ENCODE data around the gene CDC5L. TPM values are rescaled to one million over a fixed set of nuclear protein-coding genes. Genes with fewer than 3 reads are reported as not detected.

Gene CDC5L
- total RNA-seq, 2 donors from 2014 or later, result 19.6 to 21.7 TPM

DNA sequence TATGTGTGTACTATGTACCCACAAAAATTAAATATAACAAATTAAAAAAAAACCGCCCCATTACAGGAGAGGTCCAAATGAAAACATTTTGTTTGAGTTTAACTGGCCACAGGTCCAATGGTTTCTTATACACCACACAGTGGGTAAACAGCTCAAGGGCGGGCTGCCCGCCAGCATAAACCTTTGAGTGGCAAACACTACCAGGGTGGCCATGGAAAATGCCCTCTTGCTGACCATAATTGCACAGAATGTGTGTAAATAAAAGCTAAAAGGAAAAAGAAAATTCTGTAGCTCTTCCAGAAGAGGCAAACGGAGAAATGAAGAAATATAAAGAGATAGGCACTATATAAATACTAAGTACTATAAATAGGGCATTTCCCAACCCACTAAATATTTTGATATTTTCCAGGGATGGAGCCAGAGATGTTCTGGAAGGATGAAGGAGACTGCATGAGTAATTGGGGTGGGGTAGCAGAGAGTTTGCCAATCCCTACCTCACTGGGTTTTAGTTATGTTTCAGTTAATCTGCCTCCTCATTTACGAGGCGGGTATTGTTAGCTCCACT is 1.1 kb upstream of the CDC5L start:
- peak; percentile 25 for DNase-seq (ENCODE audit: low spot score)
- Histone ChIP-seq H3K4me1 (ENCODE audit: control insufficient read depth in 1 of 2, low read depth in 2 of 2) (peaks cover 16 to 29% of the 10 kb centered on the region in 2 donors), H3K4me3 (peak overlapping the region; percentile 95)

DNA sequence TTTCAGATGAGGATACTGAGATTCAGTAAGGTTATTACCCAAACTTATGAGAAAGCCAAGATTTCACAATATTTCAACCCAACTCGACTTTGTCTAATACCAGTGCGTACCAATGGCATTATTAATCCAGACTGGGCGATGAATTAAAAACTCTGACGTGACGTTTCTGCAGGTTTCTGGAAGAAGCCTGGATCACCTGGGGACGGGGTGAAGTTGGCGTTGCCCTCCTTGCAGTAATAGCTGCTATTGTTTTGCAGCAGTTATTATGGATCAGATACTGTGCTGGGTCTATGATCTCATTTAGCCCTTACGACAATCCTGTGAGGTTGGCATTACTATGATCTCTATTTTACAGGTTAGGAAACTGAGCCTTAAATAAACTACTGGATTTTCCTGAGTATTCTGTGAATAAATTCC is 569 bp upstream of the CDC5L start:
- ATAC-seq (ENCODE audit: insufficient number of reproducible peaks, low FRiP score, low read depth), result peak; percentile 14
- TF ChIP-seq, protein P1, sequence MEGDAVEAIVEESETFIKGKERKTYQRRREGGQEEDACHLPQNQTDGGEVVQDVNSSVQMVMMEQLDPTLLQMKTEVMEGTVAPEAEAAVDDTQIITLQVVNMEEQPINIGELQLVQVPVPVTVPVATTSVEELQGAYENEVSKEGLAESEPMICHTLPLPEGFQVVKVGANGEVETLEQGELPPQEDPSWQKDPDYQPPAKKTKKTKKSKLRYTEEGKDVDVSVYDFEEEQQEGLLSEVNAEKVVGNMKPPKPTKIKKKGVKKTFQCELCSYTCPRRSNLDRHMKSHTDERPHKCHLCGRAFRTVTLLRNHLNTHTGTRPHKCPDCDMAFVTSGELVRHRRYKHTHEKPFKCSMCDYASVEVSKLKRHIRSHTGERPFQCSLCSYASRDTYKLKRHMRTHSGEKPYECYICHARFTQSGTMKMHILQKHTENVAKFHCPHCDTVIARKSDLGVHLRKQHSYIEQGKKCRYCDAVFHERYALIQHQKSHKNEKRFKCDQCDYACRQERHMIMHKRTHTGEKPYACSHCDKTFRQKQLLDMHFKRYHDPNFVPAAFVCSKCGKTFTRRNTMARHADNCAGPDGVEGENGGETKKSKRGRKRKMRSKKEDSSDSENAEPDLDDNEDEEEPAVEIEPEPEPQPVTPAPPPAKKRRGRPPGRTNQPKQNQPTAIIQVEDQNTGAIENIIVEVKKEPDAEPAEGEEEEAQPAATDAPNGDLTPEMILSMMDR (IDR thresholded peaks at IDR 0.05), result no peak
- no peak for DNase-seq (ENCODE audit: low spot score)
- peaks cover 16 to 29% of the 10 kb centered on the region in 2 donors for H3K4me1 ChIP-seq (ENCODE audit: control insufficient read depth in 1 of 2, low read depth in 2 of 2)
- H3K36me3 ChIP-seq, result peaks cover 8% of the 10 kb centered on the region
- H3K27me3 ChIP-seq (replicated peaks; ENCODE audit: insufficient read depth), result no peaks in the 10 kb centered on the region
- no peaks in the 10 kb centered on the region for H3K9me3 ChIP-seq
- H3K27ac ChIP-seq, result peak overlapping the region; percentile 96 to 97
- peak overlapping the region; percentile 95 for H3K4me3 ChIP-seq

More for the DNA sequence above, 1.1 kb upstream of the CDC5L start:
- ATAC-seq (ENCODE audit: insufficient number of reproducible peaks, low FRiP score, low read depth), result peak; percentile 58
- H3K36me3 ChIP-seq, result peaks cover 4% of the 10 kb centered on the region
- H3K27me3 ChIP-seq (replicated peaks; ENCODE audit: insufficient read depth), result no peaks in the 10 kb centered on the region
- H3K9me3 ChIP-seq, result no peaks in the 10 kb centered on the region
- peak overlapping the region; percentile 96 to 97 for H3K27ac ChIP-seq
- TF ChIP-seq, protein P1 (IDR thresholded peaks at IDR 0.05), result no peak

DNA sequence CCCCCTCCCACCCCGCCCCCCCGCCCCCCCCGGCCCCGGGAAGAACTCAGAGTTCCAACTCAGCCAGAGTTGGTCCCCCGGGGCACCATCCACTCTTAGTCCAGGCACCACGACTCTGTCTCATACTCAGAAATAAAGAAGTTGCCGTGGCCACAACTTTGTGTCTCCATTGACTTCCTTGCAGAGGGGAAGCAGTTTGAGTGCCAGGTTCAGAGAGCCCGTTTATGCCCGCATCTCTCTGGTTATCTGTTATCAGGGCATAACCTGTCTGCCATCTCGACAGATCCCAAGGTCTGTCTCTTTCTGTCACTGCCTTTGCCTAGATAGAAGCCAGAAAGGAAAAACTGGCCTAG is 605 bp downstream of the CDC5L start:
- ATAC-seq (ENCODE audit: insufficient number of reproducible peaks, low FRiP score, low read depth) (no peak), DNase-seq (ENCODE audit: low spot score) (no peak)
- Histone ChIP-seq H3K27me3 (replicated peaks; ENCODE audit: insufficient read depth) (no peaks in the 10 kb centered on the region), H3K36me3 (peaks cover 8% of the 10 kb centered on the region), H3K4me1 (ENCODE audit: control insufficient read depth in 1 of 2, low read depth in 2 of 2) (peaks cover 16 to 29% of the 10 kb centered on the region in 2 donors), H3K4me3 (peak overlapping the region; percentile 95), H3K9me3 (no peaks in the 10 kb centered on the region), H3K27ac (peak overlapping the region; percentile 51 to 97)
- TF ChIP-seq, protein P1 (IDR thresholded peaks at IDR 0.05), result no peak

DNA sequence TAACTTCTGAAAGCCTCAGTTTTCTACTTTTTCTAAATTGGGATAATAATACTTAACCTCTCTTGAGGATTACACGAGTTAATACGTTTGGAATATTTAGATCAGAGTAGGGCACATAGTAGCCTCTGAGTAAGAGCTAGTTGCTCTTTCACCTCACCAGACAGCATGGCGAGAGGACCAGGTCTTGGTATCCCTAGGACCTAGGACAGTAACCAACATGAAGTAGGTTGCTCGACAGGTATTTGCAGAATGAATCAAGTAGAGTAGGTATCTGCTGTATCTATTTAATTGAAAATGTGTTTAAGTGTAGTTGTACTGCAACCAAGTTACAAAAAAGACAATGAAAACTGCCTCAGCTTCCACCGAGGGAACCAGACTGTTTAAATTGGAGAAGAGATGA is 1.4 kb downstream of the CDC5L start:
- DNase-seq (ENCODE audit: low spot score) (no peak), ATAC-seq (ENCODE audit: insufficient number of reproducible peaks, low FRiP score, low read depth) (no peak)
- Histone ChIP-seq H3K36me3 (peaks cover 15% of the 10 kb centered on the region), H3K4me3 (peak overlapping the region; percentile 95), H3K27ac (no peak overlapping the region), H3K27me3 (replicated peaks; ENCODE audit: insufficient read depth) (no peaks in the 10 kb centered on the region), H3K4me1 (ENCODE audit: control insufficient read depth in 1 of 2, low read depth in 2 of 2) (peaks cover 16 to 29% of the 10 kb centered on the region in 2 donors), H3K9me3 (no peaks in the 10 kb centered on the region)
- TF ChIP-seq, protein P1 (IDR thresholded peaks at IDR 0.05), result no peak

DNA sequence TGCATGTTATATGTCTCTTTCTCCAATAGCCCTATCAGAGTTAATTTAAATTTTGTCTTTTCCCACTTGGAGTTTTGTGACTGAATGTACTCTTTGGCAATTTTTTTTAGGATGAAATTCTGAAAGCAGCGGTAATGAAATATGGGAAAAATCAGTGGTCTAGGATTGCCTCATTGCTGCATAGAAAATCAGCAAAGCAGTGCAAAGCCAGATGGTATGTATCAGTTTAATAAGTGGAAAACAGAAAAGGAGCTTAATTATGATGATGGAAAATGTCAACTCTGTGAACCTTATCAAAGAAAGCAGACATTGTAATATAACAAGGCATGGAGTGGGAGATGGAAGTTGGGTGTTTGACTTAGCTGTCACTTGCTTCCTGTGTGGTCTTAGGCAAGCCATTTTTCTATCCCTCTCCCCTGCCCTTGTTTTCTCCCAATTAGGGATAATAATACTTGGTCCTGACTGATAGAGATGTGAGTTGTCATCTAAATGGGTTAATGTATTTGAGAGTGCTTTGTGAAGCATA is 2.7 kb downstream of the CDC5L start:
- Histone ChIP-seq H3K36me3 (peaks cover 26% of the 10 kb centered on the region), H3K27me3 (replicated peaks; ENCODE audit: insufficient read depth) (no peaks in the 10 kb centered on the region), H3K27ac (no peak overlapping the region), H3K4me3 (no peak overlapping the region), H3K9me3 (no peaks in the 10 kb centered on the region), H3K4me1 (ENCODE audit: control insufficient read depth in 1 of 2, low read depth in 2 of 2) (peaks cover 16 to 29% of the 10 kb centered on the region in 2 donors)
- TF ChIP-seq, protein P1 (IDR thresholded peaks at IDR 0.05), result no peak
- ATAC-seq (ENCODE audit: insufficient number of reproducible peaks, low FRiP score, low read depth) (no peak), DNase-seq (ENCODE audit: low spot score) (no peak)
